Heart left ventricle (tissue), 16 donors: ENCODE results near the gene SSC5D. TPM values are rescaled to one million over a fixed set of nuclear protein-coding genes. Genes with fewer than 3 reads are reported as not detected.
A peak's percentile ranks its signal among the peaks of the same experiment; 100 is the strongest.

Source experiments
- ATAC-seq, 4 donors: fragments of 200-7000 bp; cut with Tn5 transposase; one replicate each; pipeline ENCODE4 v1.9.1; 2020 to 2022; ENCODE audit warnings: moderate library complexity in 4 of 4, mild to moderate bottlenecking in 3 of 4, moderate number of reproducible peaks in 1 of 4
- DNase-seq, 5 donors: peaks; one replicate each; pipeline ENCODE4 v3.0.0-alpha.2; 2020
- H3K27ac ChIP-seq, 12 donors: fragments of 200-600 bp; sonication (generic) in 4 of 12; one replicate each; pipeline versions ENCODE4 v1.5.0 to v1.8.0; 2016 to 2022; ENCODE audit warnings: mild to moderate bottlenecking in 2 of 12
- H3K27me3 ChIP-seq, 9 donors: fragments of 200-600 bp; sonication (generic) in 2 of 9; one replicate each; pipeline versions ENCODE4 v1.5.1 to v1.8.0; 2016 to 2022; ENCODE audit warnings: mild to moderate bottlenecking in 3 of 9
- H3K36me3 ChIP-seq, 9 donors: fragments of 200-600 bp; sonication (generic) in 2 of 9; one replicate each; pipeline versions ENCODE4 v1.5.0 to v1.8.0; 2018 to 2022; ENCODE audit warnings: mild to moderate bottlenecking in 2 of 9
- H3K4me1 ChIP-seq, 12 donors: fragments of 200-600 bp; sonication (generic) in 4 of 12; one replicate each; pipeline versions ENCODE4 v1.5.0 to v1.8.0; 2016 to 2022; ENCODE audit warnings: mild to moderate bottlenecking in 3 of 12
- H3K4me3 ChIP-seq, 12 donors: fragments of 200-600 bp; sonication (generic) in 4 of 12; one replicate each; pipeline versions ENCODE4 v1.5.0 to v1.8.0; 2017 to 2022; ENCODE audit warnings: mild to moderate bottlenecking in 9 of 12, moderate library complexity in 4 of 12
- H3K9me3 ChIP-seq, 12 donors: fragments of 200-600 bp; sonication (generic) in 4 of 12; one replicate each; pipeline versions ENCODE4 v1.5.0 to v1.8.0; 2016 to 2022; ENCODE audit warnings: mild to moderate bottlenecking in 1 of 12
- POLR2A ChIP-seq, 2 donors: fragments of 450-650 bp; IDR thresholded peaks; one replicate each; pipeline ENCODE4 v1.6.1; 2017; ENCODE audit warnings: antibody characterized with exemption in 2 of 2, mild to moderate bottlenecking in 2 of 2, moderate library complexity in 2 of 2
- WGBS, 4 donors: extraction: QIAGEN DNeasy Blood & Tissue Kit in 2 of 4; methylation state at CpG; one replicate each; pipeline versions ENCODE4 v1.1.5 to v1.1.7; 2013 to 2018; 5-methylcytosine and 5-hydroxymethylcytosine counted together
- intact Hi-C, 10 donors: fragments of 100-400 bp; cut with DNase I; formaldehyde crosslinking; loops; one replicate each; pipeline versions ENCODE4 v1.11.1 to v1.14.2; 2022
- polyA plus RNA-seq, 2 donors: library from polyadenylated mRNA; stranded (reverse); fragments of 200-250 nt; gene quantifications; one replicate each; pipeline ENCODE4 v1.2.3, GENCODE V29; 2013
- total RNA-seq, 9 donors: library from RNA; depleted of rRNA in 2 of 9; stranded (reverse); fragments of >200 nt in 2 of 9; fragmentation: NEBNext Ultra II Directional in 3 of 9; extraction: Animal tissue kit (Norgen Biotek cat#: 25700) in 3 of 9; gene quantifications; one replicate each; pipeline versions ENCODE4 v1.1.0 to v1.2.4, GENCODE V29; 2016 to 2023
- TF ChIP-seq, protein P1 (sequence below), 12 donors: fragments of 200-600 bp; sonication (generic) in 4 of 12; IDR thresholded peaks; one replicate each; pipeline versions ENCODE4 v1.5.0 to v1.8.0; 2018 to 2022; ENCODE audit warnings: antibody characterized with exemption in 12 of 12, mild to moderate bottlenecking in 5 of 12
- donor health status: ischemic (EF 13 %, LVEDD 7.1; RV severe dilation, severe dysfunction).
- donor health status: healthy with polysubstance abuse.
- donor health status: DM: no; HTN: yes; CAD: no.
- donor health status: DM: no; HTN: no; CAD: no.
- donor health status: ischemic (EF 25% LVEDD 6.9; RV normal size, moderate dysfunction).
- donor health status: ischemic (EF 25% LVEDD 5.7; RV mildly dilated, moderate dysfunction).
- donor health status: healthy.
- donor health status: DM: yes; HTN: yes; CAD: no.
- donor health status: ischemic (EF 35%, LVEDD 5.7; RV mildly dilated, moderate dysfunction).
- donor health status: nonischemic (EF 11% LVEDD 7.7; RV severe dilation, severe dysfunction).
- donor health status: DM: yes; HTN: yes; CAD: no.
- donor health status: PGD.
- donor health status: ischemic (EF 29% LVEDD 5.4; RV normal size, mild dysfunction).
- donor health status: nonischemic (EF 23%, LVEDD 6.1; RV moderate dilation, normal function).

The SSC5D gene
- total and polyA plus RNA-seq, 11 donors, result 0.91 to 6.2 (median 3.1) TPM

DNA sequence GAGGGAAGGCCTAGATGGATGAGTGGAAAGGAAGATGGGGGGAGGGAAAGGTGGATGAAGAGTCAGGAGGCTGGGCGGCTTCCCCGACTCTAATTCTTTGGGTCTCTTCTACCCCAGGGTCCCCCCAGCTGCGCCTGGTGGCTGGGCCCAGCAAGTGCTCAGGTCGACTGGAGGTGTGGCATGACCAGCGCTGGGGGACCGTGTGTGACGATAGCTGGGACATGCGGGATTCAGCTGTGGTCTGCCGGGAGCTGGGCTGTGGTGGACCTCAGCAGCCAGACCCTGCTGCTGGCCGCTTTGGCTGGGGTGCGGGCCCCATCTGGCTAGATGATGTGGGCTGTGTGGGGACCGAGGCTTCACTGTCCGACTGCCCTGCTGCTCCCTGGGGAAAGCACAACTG is 9.5 kb downstream of the SSC5D start:
- Histone ChIP-seq H3K36me3 (peaks cover 0 to 51% (median 16%) of the 10 kb centered on the region in 9 donors), H3K27ac (no peak overlapping the region), H3K9me3 (no peaks in the 10 kb centered on the region), H3K4me1 (peaks cover 0 to 21% (median 11%) of the 10 kb centered on the region in 12 donors), H3K27me3 (peaks cover 0 to 11% (median 0%) of the 10 kb centered on the region in 9 donors), H3K4me3 (no peak overlapping the region)
- no peak for TF ChIP-seq POLR2A (IDR thresholded peaks at IDR 0.05)
- TF ChIP-seq, protein P1, sequence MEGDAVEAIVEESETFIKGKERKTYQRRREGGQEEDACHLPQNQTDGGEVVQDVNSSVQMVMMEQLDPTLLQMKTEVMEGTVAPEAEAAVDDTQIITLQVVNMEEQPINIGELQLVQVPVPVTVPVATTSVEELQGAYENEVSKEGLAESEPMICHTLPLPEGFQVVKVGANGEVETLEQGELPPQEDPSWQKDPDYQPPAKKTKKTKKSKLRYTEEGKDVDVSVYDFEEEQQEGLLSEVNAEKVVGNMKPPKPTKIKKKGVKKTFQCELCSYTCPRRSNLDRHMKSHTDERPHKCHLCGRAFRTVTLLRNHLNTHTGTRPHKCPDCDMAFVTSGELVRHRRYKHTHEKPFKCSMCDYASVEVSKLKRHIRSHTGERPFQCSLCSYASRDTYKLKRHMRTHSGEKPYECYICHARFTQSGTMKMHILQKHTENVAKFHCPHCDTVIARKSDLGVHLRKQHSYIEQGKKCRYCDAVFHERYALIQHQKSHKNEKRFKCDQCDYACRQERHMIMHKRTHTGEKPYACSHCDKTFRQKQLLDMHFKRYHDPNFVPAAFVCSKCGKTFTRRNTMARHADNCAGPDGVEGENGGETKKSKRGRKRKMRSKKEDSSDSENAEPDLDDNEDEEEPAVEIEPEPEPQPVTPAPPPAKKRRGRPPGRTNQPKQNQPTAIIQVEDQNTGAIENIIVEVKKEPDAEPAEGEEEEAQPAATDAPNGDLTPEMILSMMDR (IDR thresholded peaks at IDR 0.05), result no peak
- intact Hi-C loops, result no loop called here
- WGBS, 4 donors, result 81 to 89% (median 85%) methylated on average over 10 to 13 of the region's 13 CpGs
- DNase-seq, result peak in 1 of 5 donors; percentile 16
- no peak for ATAC-seq

DNA sequence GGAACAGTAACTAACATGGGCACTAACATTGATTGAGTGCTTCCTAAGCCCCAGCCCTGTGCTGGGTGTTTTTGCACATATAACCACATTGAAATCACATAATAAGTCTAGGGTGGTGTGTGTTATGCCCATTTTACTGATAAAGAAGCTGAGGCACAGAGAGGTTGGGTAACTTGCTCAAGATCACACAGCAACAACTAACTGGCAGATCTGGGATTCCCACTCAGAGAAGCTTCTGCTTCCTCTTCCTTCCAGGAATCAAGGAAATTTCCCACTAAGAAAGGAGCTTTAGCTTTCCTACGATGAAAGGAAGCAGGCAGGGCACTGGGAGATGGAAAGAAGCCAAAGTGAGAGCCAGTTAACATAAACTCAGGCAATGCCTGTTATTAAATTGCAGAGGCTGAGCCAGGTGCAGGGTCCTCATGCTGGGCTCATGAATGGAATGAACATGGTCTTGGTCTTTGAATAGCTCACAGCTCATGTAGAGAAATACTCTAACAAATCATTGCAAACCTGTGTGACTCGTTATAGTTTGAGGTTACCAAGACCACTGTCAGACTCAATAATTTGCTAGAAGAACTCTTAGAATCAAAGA is 10.1 kb downstream of the SSC5D start:
- intact Hi-C loops, result no loop called here
- Histone ChIP-seq H3K27ac (no peak overlapping the region), H3K27me3 (peaks cover 0 to 9% (median 0%) of the 10 kb centered on the region in 9 donors), H3K9me3 (no peaks in the 10 kb centered on the region), H3K4me3 (no peak overlapping the region), H3K4me1 (peaks cover 0 to 16% (median 5%) of the 10 kb centered on the region in 12 donors), H3K36me3 (peaks cover 0 to 51% (median 16%) of the 10 kb centered on the region in 9 donors)
- 41 to 64% (median 47%) methylated on average over 2 of the region's 2 CpGs for WGBS, 4 donors
- no peak for DNase-seq
- TF ChIP-seq, protein P1 (IDR thresholded peaks at IDR 0.05), result no peak
- no peak for TF ChIP-seq POLR2A (IDR thresholded peaks at IDR 0.05)
- ATAC-seq, result no peak

DNA sequence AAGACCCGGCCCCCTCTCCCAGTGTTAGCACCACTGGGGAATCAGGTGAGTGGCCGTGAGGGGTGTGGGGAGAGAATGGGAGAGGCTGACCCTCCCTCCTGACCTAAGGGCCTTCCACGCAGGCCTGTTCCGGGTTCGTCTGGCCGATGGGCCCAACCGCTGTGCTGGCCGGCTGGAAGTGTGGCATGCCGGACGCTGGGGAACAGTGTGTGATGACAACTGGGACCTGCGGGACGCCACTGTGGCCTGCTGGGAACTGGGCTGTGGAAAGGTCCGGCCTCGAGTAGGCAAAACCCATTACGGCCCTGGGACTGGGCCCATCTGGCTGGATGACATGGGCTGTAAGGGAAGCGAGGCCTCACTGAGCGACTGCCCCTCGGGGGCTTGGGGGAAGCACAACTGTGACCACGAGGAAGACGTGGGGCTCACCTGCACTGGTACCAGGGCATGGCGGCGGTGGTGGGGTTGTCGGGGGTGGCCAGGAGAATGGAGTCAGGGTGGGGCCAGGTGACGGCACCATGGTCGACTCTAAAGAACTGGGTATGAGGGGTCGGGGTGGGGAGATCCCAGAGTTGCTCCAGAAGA is 12.2 kb downstream of the SSC5D start:
- Histone ChIP-seq H3K27ac (no peak overlapping the region), H3K4me1 (peaks cover 0 to 12% (median 5%) of the 10 kb centered on the region in 12 donors), H3K27me3 (no peaks in the 10 kb centered on the region), H3K4me3 (no peak overlapping the region), H3K9me3 (no peaks in the 10 kb centered on the region), H3K36me3 (peaks cover 0 to 51% (median 16%) of the 10 kb centered on the region in 9 donors)
- DNase-seq (peak in 1 of 5 donors; percentile 42), ATAC-seq (no peak)
- TF ChIP-seq POLR2A (IDR thresholded peaks at IDR 0.05), result no peak
- TF ChIP-seq, protein P1 (IDR thresholded peaks at IDR 0.05), result no peak
- intact Hi-C loops, result loop anchor here in 7 of 10 donors (5.0 to 10.0 kb wide), 5 partner anchors 33 to 618 kb away; no protein-coding TSS in a partner anchor
- WGBS, 4 donors, result 89 to 96% (median 94%) methylated on average over 15 to 26 of the region's 26 CpGs

DNA sequence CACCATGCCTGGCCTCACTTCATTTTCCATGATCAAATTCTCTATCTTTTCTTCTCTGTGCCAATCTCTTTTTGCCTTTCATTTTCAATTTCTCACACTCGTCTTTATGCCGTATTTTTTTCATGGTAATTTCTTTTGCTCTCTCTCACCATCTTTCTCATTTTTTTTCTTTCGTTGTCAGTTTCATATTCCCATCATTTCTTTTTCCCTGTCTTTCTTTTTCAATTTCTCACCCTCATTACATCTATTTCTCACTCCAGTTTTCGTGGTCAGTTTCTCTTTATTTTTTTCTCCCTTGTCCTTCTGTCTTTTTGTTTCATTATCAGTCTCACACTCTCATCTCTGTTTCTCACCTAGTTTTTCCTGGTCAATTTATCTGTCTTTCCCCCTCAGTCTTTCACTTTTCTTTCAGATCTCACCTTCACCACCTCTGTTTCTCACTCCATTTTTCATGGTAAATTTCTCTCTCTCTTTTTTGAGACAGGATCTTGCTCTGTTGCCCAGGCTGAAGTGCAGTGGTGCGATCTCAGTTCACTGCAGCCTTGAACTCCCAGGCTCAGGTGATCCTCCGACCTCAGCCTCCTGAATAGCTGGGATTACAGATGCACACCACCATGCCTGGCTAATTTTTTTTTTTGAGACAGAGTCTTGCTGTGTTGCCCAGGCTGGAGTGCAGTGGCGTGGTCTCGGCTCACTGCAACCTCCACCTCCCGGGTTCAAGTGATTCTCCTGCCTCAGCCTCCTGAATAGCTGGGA is 14.1 kb downstream of the SSC5D start:
- Histone ChIP-seq H3K27me3 (no peaks in the 10 kb centered on the region), H3K4me3 (no peak overlapping the region), H3K9me3 (no peaks in the 10 kb centered on the region), H3K27ac (no peak overlapping the region), H3K4me1 (peaks cover 0 to 12% (median 5%) of the 10 kb centered on the region in 12 donors), H3K36me3 (peaks cover 0 to 42% (median 16%) of the 10 kb centered on the region in 9 donors)
- TF ChIP-seq POLR2A (IDR thresholded peaks at IDR 0.05), result no peak
- TF ChIP-seq, protein P1 (IDR thresholded peaks at IDR 0.05), result no peak
- intact Hi-C loops, result loop anchor here in 7 of 10 donors (2.0 to 10.0 kb wide), 7 partner anchors 26 to 620 kb away; partner anchors contain the start of gene ZNF628 (in 1 of the 7)
- 94 to 96% (median 94%) methylated on average over 9 of the region's 9 CpGs for WGBS, 4 donors
- ATAC-seq (no peak), DNase-seq (no peak)
